Activated CD4-positive, alpha-beta memory T cell treated with anti-CD3 and anti-CD28 coated beads, Interleukin-2, amount 10 ng/mL, durations not matched to agents 7 days and 5 days (primary cell): ENCODE results near the gene ATP8B4. TPM values are rescaled to one million over a fixed set of nuclear protein-coding genes. Genes with fewer than 3 reads are reported as not detected.
"Not testable (repeated sequence)": the region's sequence is repeated elsewhere in the genome, so short reads cannot be mapped to it uniquely, and the experiment has no call there.

Experiments
- CTCF ChIA-PET: fragments of 350-600 bp; sonication (Branson Sonifier 250); formaldehyde crosslinking; loops from one replicate; lab custom pipeline; 2021; ENCODE audit warnings: antibody characterized with exemption, inconsistent platforms; lab: Charles Lee
- POLR2A ChIA-PET: fragments of 350-600 bp; sonication (Branson Sonifier 250); formaldehyde crosslinking; loops from one replicate; lab custom pipeline; 2021; ENCODE audit warnings: antibody characterized with exemption; lab: Charles Lee
- DNase-seq: peaks from one replicate; pipeline ENCODE4 v3.0.0-alpha.2; 2020
- H3K27ac Mint-ChIP-seq: one replicate; pipeline ENCODE4 v1.8.0; 2021; ENCODE audit warnings: mild to moderate bottlenecking, mixed read lengths
- H3K27me3 Mint-ChIP-seq: one replicate; pipeline ENCODE4 v1.8.0; 2021; ENCODE audit warnings: mixed read lengths
- H3K36me3 Mint-ChIP-seq: one replicate; pipeline ENCODE4 v1.8.0; 2021; ENCODE audit warnings: low read depth, mixed read lengths
- H3K4me1 Mint-ChIP-seq: one replicate; pipeline ENCODE4 v1.8.0; 2021; ENCODE audit warnings: mixed read lengths
- H3K4me3 Mint-ChIP-seq: one replicate; pipeline ENCODE4 v1.8.0; 2021; ENCODE audit warnings: mild to moderate bottlenecking, mixed read lengths
- H3K9me3 Mint-ChIP-seq: one replicate; pipeline ENCODE4 v1.8.0; 2021; ENCODE audit warnings: mixed read lengths
- total RNA-seq, 2 experiments: library from RNA; stranded (reverse); gene quantifications; one replicate each; pipeline ENCODE4 v1.2.3, GENCODE V29; 2021

The ATP8B4 gene
- total RNA-seq, 2 experiments from 2014 or later: 19.9 to 20.7 TPM

DNA sequence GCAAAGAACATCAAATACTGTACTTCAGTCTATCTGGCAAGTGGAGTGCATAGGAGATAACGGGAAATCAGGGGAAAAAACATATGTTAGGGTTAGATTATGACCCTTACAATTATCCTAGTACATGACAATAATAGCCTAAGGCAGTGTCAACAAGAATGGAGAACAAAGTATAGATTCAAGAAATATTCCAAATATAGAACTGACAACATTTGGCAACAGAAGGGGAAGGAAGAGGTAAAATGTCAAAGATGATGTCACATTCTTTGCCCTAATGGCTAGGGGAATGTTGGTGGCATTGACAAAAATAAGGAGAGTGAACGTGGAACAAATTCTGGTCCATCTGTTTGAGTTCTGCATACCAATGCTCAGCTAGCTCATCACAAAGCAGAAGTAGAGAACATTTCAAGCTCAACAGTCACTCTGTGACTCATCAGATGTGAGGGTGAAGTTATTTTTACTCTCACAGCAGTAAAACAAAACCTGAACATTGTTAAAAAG is 15.5 kb upstream of the ATP8B4 start:
- POLR2A ChIA-PET: interaction anchor here (1.4 to 5.4 kb wide), 7 partner anchors 16 to 1257 kb away, joined by 4 to 34 read pairs (median 6); partner anchors contain the start of genes ATP8B4, EID1, GABPB1 and SLC27A2
- Mint-ChIP-seq H3K9me3 (peaks cover 9% of the 10 kb centered on the region), H3K27me3 (no peaks in the 10 kb centered on the region), H3K4me1 (peaks cover 47% of the 10 kb centered on the region), H3K36me3 (peaks cover 11% of the 10 kb centered on the region), H3K27ac (peak overlapping the region; percentile 91), H3K4me3 (peak overlapping the region; percentile 8)
- no peak for DNase-seq
- CTCF ChIA-PET: interaction anchor here (0.6 to 2.1 kb wide), 6 partner anchors 10 to 181 kb away, joined by 3 to 5 read pairs (median 4); partner anchors contain the start of gene ATP8B4

GRCh38 chr15:50132251-50132984 is 13.4 kb upstream of the ATP8B4 start:
- H3K4me3 Mint-ChIP-seq, DNase-seq, H3K27me3 Mint-ChIP-seq, POLR2A ChIA-PET: not testable (repeated sequence)
- Mint-ChIP-seq H3K27ac (peak overlapping the region; percentile 50), H3K9me3 (peaks cover 12% of the 10 kb centered on the region), H3K4me1 (peaks cover 37% of the 10 kb centered on the region), H3K36me3 (peaks cover 11% of the 10 kb centered on the region)
- CTCF ChIA-PET: interaction anchor here (0.8 kb wide), 1 partner anchor 184 kb away, joined by 3 read pairs; no protein-coding TSS in a partner anchor

- no peaks in the 10 kb centered on the region for H3K27me3 Mint-ChIP-seq
- peaks cover 30% of the 10 kb centered on the region for H3K4me1 Mint-ChIP-seq
- no peak overlapping the region for H3K4me3 Mint-ChIP-seq
- no peak overlapping the region for H3K27ac Mint-ChIP-seq
- ChIA-PET CTCF (interaction anchor here (0.8 to 1.1 kb wide), 2 partner anchors 14 to 185 kb away, joined by 3 read pairs; no protein-coding TSS in a partner anchor), POLR2A (interaction anchor here (1.3 kb wide), 1 partner anchor 13 kb away, joined by 4 read pairs; the partner anchor contains the start of gene ATP8B4)
- H3K9me3 Mint-ChIP-seq: peaks cover 16% of the 10 kb centered on the region
- peaks cover 14% of the 10 kb centered on the region for H3K36me3 Mint-ChIP-seq
- DNase-seq: no peak
Measured at GRCh38 chr15:50131617-50132016, 12.6 kb upstream of the ATP8B4 start.

GRCh38 chr15:50128266-50128665 is 9.2 kb upstream of the ATP8B4 start:
- ChIA-PET CTCF (no interaction called here), POLR2A (interaction anchor here (1.2 kb wide), 1 partner anchor 9 kb away, joined by 3 read pairs; the partner anchor contains the start of gene ATP8B4)
- no peak for DNase-seq
- Mint-ChIP-seq H3K4me3 (no peak overlapping the region), H3K4me1 (peaks cover 9% of the 10 kb centered on the region), H3K9me3 (peaks cover 26% of the 10 kb centered on the region), H3K27ac (no peak overlapping the region), H3K27me3 (no peaks in the 10 kb centered on the region), H3K36me3 (peaks cover 28% of the 10 kb centered on the region)

- H3K36me3 Mint-ChIP-seq: peaks cover 24% of the 10 kb centered on the region
- H3K4me1 Mint-ChIP-seq: peaks cover 6% of the 10 kb centered on the region
Measured at GRCh38 chr15:50127255-50127777, 8.3 kb upstream of the ATP8B4 start.

GRCh38 chr15:50126072-50126471 is 7.0 kb upstream of the ATP8B4 start:
- DNase-seq: no peak
- CTCF ChIA-PET: no interaction called here
- POLR2A ChIA-PET: no interaction called here
- Mint-ChIP-seq H3K9me3 (peaks cover 19% of the 10 kb centered on the region), H3K4me1 (peaks cover 14% of the 10 kb centered on the region), H3K36me3 (peaks cover 22% of the 10 kb centered on the region), H3K27ac (no peak overlapping the region), H3K27me3 (no peaks in the 10 kb centered on the region), H3K4me3 (no peak overlapping the region)

More at GRCh38 chr15:50127255-50127777, 8.3 kb upstream of the ATP8B4 start:
- no peaks in the 10 kb centered on the region for H3K27me3 Mint-ChIP-seq
- no peak overlapping the region for H3K27ac Mint-ChIP-seq
- DNase-seq: no peak
- H3K9me3 Mint-ChIP-seq: peaks cover 21% of the 10 kb centered on the region
- ChIA-PET CTCF (no interaction called here), POLR2A (interaction anchor here (1.2 kb wide), 1 partner anchor 8 kb away, joined by 3 read pairs; the partner anchor contains the start of gene ATP8B4)
- no peak overlapping the region for H3K4me3 Mint-ChIP-seq

- Mint-ChIP-seq H3K4me1 (peaks cover 19% of the 10 kb centered on the region), H3K9me3 (peaks cover 17% of the 10 kb centered on the region), H3K4me3 (no peak overlapping the region), H3K27me3 (no peaks in the 10 kb centered on the region), H3K27ac (no peak overlapping the region), H3K36me3 (peaks cover 17% of the 10 kb centered on the region)
- DNase-seq: no peak
- ChIA-PET CTCF (no interaction called here), POLR2A (no interaction called here)
Measured at GRCh38 chr15:50124631-50125030, 5.6 kb upstream of the ATP8B4 start.

DNA sequence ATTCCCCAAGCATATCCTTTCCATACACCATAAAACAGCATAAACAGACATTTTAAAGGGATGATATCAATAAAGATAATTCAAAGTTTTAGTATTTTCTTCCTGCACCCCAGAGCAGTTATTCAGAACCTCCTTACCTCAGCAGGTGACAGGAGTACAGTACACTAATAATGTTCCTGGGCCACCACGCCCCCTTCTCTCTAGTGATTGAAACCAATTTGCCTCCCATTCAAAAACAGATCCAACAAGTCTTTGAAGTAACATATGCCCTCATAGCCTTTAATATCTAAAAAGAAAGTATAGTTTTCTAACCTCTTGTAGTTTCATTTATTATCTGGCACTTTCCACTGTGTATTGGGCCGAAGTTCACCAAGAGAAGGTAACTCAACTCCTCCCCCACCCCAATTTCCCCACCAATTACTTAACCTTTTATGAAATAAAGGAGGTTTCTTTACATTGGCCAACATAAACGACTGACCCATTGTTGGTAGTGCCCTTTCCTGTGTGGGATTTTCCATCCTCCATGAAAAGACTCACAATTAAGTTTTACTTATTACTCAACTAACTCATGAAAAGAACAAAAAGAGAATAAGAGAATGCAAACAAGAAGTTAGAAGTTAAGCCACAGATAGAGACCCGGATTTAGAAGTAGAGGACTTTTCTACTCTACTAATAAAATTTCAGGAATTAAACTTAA is 5.0 kb upstream of the ATP8B4 start:
- no peaks in the 10 kb centered on the region for H3K27me3 Mint-ChIP-seq
- CTCF ChIA-PET: no interaction called here
- POLR2A ChIA-PET: no interaction called here
- peaks cover 17% of the 10 kb centered on the region for H3K36me3 Mint-ChIP-seq
- H3K27ac Mint-ChIP-seq: no peak overlapping the region
- H3K4me1 Mint-ChIP-seq: peaks cover 24% of the 10 kb centered on the region
- H3K9me3 Mint-ChIP-seq: peaks cover 13% of the 10 kb centered on the region
- H3K4me3 Mint-ChIP-seq: no peak overlapping the region
- DNase-seq: no peak

DNA sequence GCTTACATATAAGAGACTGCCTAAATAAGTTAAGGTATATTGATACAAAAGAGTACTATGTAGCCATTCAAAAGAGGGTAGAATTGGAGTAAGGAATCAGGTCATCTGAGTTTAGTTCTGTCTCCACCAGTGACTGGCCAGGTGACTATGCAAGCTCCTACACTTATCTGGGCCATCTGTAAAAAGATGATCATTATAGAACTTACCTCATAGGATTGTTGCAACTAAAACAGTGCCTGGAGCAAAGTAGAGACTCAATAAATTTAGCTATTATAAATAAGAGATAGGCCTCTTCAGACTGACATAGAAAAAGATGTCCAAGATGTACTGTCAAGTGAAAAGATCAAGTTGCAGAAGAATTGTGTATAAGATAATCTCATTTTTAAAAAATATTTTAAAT is 1.7 kb upstream of the ATP8B4 start:
- Mint-ChIP-seq H3K27ac (no peak overlapping the region), H3K4me3 (no peak overlapping the region), H3K4me1 (peaks cover 44% of the 10 kb centered on the region), H3K9me3 (peaks cover 8% of the 10 kb centered on the region), H3K27me3 (peaks cover 2% of the 10 kb centered on the region), H3K36me3 (peaks cover 25% of the 10 kb centered on the region)
- no peak for DNase-seq
- ChIA-PET POLR2A (interaction anchor here (4.8 kb wide), 1 partner anchor 14 kb away, joined by 34 read pairs; no protein-coding TSS in a partner anchor), CTCF (interaction anchor here (0.6 kb wide), 1 partner anchor 196 kb away, joined by 3 read pairs; no protein-coding TSS in a partner anchor)

DNA sequence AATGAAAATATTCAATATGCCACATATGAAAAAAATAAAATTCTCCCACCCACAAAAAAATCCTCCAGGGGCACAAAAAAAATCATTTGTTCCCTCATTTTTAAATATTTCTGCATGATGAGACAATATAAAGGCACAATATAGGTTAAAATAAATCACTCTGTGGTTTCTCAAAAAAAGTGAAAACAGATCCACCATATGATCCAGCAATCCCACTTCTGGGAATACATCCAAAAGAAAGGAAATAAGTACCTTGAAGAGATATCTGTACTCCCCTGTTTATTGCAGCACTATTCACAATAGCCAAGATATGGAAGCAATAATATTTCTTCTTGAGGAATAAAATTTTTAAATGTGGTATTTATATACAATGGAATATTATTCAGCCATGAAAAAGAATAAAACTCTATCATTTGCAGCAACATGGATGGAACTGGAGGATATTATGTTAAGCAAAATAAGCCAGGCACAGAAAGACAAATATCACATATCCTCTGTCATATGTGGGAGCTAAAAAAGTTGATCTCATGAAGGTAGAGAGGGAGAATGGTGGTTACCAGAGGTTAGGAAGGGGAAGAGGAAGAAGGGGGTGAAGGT is 1.5 kb downstream of the ATP8B4 start:
- POLR2A ChIA-PET: interaction anchor here (4.8 kb wide), 1 partner anchor 18 kb away, joined by 34 read pairs; no protein-coding TSS in a partner anchor
- CTCF ChIA-PET: interaction anchor here (0.9 to 2.8 kb wide), 2 partner anchors 14 to 28 kb away, joined by 3 to 6 read pairs; no protein-coding TSS in a partner anchor
- Mint-ChIP-seq H3K4me1 (peaks cover 60% of the 10 kb centered on the region), H3K4me3 (peak overlapping the region; percentile 82), H3K9me3 (peaks cover 3% of the 10 kb centered on the region), H3K27me3 (peaks cover 2% of the 10 kb centered on the region), H3K27ac (peak overlapping the region; percentile 70), H3K36me3 (peaks cover 13% of the 10 kb centered on the region)
- DNase-seq: no peak

DNA sequence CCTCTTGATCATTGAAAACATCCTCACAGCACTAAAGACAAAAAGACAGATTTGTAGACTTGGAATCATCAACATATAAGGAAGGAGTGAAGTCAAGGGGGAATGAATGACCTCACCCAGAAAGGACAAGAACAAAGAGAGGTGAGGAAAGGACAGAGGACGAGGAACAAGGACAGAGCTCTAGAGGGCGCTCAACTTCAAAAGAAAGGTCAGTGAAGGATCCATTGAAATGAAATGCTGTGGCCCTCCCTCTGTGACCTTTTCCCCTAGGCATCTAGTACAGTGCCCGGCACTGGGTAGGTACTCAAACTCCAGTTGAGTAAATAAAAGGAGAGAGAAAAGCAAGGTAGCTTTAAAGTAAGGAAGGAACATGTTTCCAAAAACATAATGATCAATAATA is 2.6 kb downstream of the ATP8B4 start:
- DNase-seq: peak; percentile 39
- H3K4me3 Mint-ChIP-seq: peak overlapping the region; percentile 53
- peak overlapping the region; percentile 58 for H3K27ac Mint-ChIP-seq
- peaks cover 2% of the 10 kb centered on the region for H3K27me3 Mint-ChIP-seq
- CTCF ChIA-PET: interaction anchor here (1.0 to 2.8 kb wide), 5 partner anchors 17 to 199 kb away, joined by 3 to 6 read pairs (median 3); no protein-coding TSS in a partner anchor
- H3K9me3 Mint-ChIP-seq: peaks cover 3% of the 10 kb centered on the region
- peaks cover 21% of the 10 kb centered on the region for H3K36me3 Mint-ChIP-seq
- H3K4me1 Mint-ChIP-seq: peaks cover 66% of the 10 kb centered on the region
- POLR2A ChIA-PET: no interaction called here
